ENCODE results near the gene ANO10. TPM values are rescaled to one million over a fixed set of nuclear protein-coding genes. Genes with fewer than 3 reads are reported as not detected.

Gene ANO10
- total and polyA plus RNA-seq, 2 of the 8 experiments (the other 6 are each of a cell fraction or from before 2014, with no cell fraction given): 38.0 to 53.2 TPM

- TF ChIP-seq ATF2 (IDR thresholded peaks at IDR 0.05; ENCODE audit: low read length): no peak
- no peak for TF ChIP-seq SUZ12 (IDR thresholded peaks at IDR 0.05; ENCODE audit: low read length)
Measured at GRCh38 chr3:43581343-43581742, 40.5 kb downstream of the ANO10 start (continued).

All from H1 (cell line).